GM12878 (cell line): ENCODE data around the gene ATP6V1G2. TPM values are rescaled to one million over a fixed set of nuclear protein-coding genes. Genes with fewer than 3 reads are reported as not detected.

Experiments
- ATAC-seq: fragments of 200-7000 bp; cut with Tn5 transposase; 3 replicates; pipeline ENCODE4 v1.9.1; 2020; ENCODE audit warnings: mild to moderate bottlenecking, moderate library complexity
- BruUV-seq: library from RNA; stranded (reverse); fragments of 400-500 nt; replicated peaks from 2 replicates; lab custom pipeline; 2021; lab: Mats Ljungman, UMichigan
- CTCF ChIA-PET: fragments of 300-600 bp; sonication (Branson Sonifier 250); formaldehyde crosslinking; extraction: SDS; loops from one replicate; lab custom pipeline; 2021; ENCODE audit warnings: inconsistent platforms; lab: Yijun Ruan, JAX
- POLR2A ChIA-PET: fragments of 350-600 bp; formaldehyde crosslinking; extraction: SDS; loops from one replicate; lab custom pipeline; 2021; ENCODE audit warnings: inconsistent platforms; lab: Charles Lee
- RAD21 ChIA-PET: fragments of 300-600 bp; sonication (Branson Sonifier 250); formaldehyde crosslinking; loops from one replicate; lab custom pipeline; 2023; ENCODE audit warnings: antibody characterized with exemption; ENCODE audit not compliant: unreplicated experiment; lab: Charles Lee
- SMC1A ChIA-PET: fragments of 300-600 bp; sonication (Branson Sonifier 250); formaldehyde crosslinking; loops from one replicate; lab custom pipeline; 2023; ENCODE audit not compliant: unreplicated experiment, uncharacterized antibody; lab: Charles Lee
- DNase-seq: peaks from one replicate; pipeline ENCODE4 v3.0.0-alpha.2; 2011; ENCODE audit warnings: low read depth, low spot score
- FAIRE-seq: peaks from 3 replicates; lab custom pipeline; 2011; peaks lifted over from hg19 to GRCh38; lab: Jason Lieb, UNC
- H2AFZ ChIP-seq: 2 replicates; pipeline ENCODE4 v1.6.0; 2011; ENCODE audit warnings: low read depth, low read length, control low read depth; ENCODE audit not compliant: control insufficient read depth
- H3K27ac ChIP-seq: 2 replicates; pipeline ENCODE4 v1.5.1; 2011; ENCODE audit warnings: control low read depth; ENCODE audit not compliant: control insufficient read depth, insufficient read depth
- H3K27me3 ChIP-seq, 2 experiments: replicated peaks in 1 of 2; 2 replicates each; pipeline versions ENCODE4 v1.6.0 to v1.6.1; 2011; ENCODE audit warnings: low read length in 1 of 2; ENCODE audit not compliant: control insufficient read depth in 2 of 2, insufficient read depth in 2 of 2
- H3K36me3 ChIP-seq, 2 experiments: 2 replicates each; pipeline ENCODE4 v1.5.1; 2011; ENCODE audit warnings: low read length in 1 of 2; ENCODE audit not compliant: control insufficient read depth in 2 of 2, insufficient read depth in 2 of 2
- H3K4me1 ChIP-seq: 2 replicates; pipeline ENCODE4 v1.6.1; 2011; ENCODE audit warnings: mild to moderate bottlenecking, low read length, moderate library complexity, mixed read lengths; ENCODE audit not compliant: control insufficient read depth, insufficient read depth
- H3K4me2 ChIP-seq: 2 replicates; pipeline ENCODE4 v1.6.0; 2011; ENCODE audit warnings: control low read depth; ENCODE audit not compliant: control insufficient read depth, insufficient read depth
- H3K4me3 ChIP-seq: fragments of 200-600 bp; sonication (generic); 2 replicates; pipeline ENCODE4 v1.5.1; 2016
- H3K79me2 ChIP-seq: 2 replicates; pipeline ENCODE4 v1.6.0; 2011; ENCODE audit warnings: low read length; ENCODE audit not compliant: control insufficient read depth, insufficient read depth
- H3K9ac ChIP-seq: 2 replicates; pipeline ENCODE4 v1.8.0; 2011; ENCODE audit warnings: low read length, control low read depth, mixed read lengths; ENCODE audit not compliant: control insufficient read depth, insufficient read depth
- H3K9me3 ChIP-seq: replicated peaks from 3 replicates; pipeline ENCODE4 v1.5.1; 2011; ENCODE audit warnings: mild to moderate bottlenecking, low read length; ENCODE audit not compliant: control insufficient read depth, insufficient read depth
- H4K20me1 ChIP-seq: 2 replicates; pipeline ENCODE4 v1.6.0; 2011; ENCODE audit not compliant: control insufficient read depth, insufficient read depth
- BACH1 ChIP-seq: fragments of 450-650 bp; IDR thresholded peaks from 2 replicates; pipeline ENCODE4 v1.6.1; 2017; ENCODE audit warnings: mild to moderate bottlenecking, borderline replicate concordance
- CEBPZ ChIP-seq: fragments of 150-350 bp; IDR thresholded peaks from 2 replicates; pipeline ENCODE4 v1.6.1; 2016; ENCODE audit warnings: low read depth, low read length
- E2F4 ChIP-seq: IDR thresholded peaks from 2 replicates; pipeline ENCODE4 v1.6.1; 2012; ENCODE audit warnings: low read depth, low read length, improper control_type of control experiment
- JUNB ChIP-seq: IDR thresholded peaks from 2 replicates; pipeline ENCODE4 v1.6.1; 2016; ENCODE audit warnings: antibody characterized with exemption, mild to moderate bottlenecking
- NR2C1 ChIP-seq: fragments of 450-650 bp; IDR thresholded peaks from 2 replicates; pipeline ENCODE4 v1.6.1; 2017; ENCODE audit warnings: antibody characterized with exemption, mild to moderate bottlenecking, moderate library complexity
- POLR2A ChIP-seq: IDR thresholded peaks from 2 replicates; pipeline ENCODE4 v1.6.1; 2011; ENCODE audit warnings: low read depth, mild to moderate bottlenecking, low read length
- RFX5 ChIP-seq: IDR thresholded peaks from 2 replicates; pipeline ENCODE4 v1.6.1; 2011; ENCODE audit warnings: low read depth, low read length, improper control_type of control experiment
- SKIL ChIP-seq: fragments of 450-650 bp; IDR thresholded peaks from 2 replicates; pipeline ENCODE4 v1.6.1; 2017; ENCODE audit warnings: mild to moderate bottlenecking, low read depth, inconsistent platforms; ENCODE audit not compliant: poor library complexity, severe bottlenecking
- SP1 ChIP-seq: IDR thresholded peaks from one replicate; pipeline ENCODE4 v1.6.1; 2011; ENCODE audit warnings: low read depth, low read length
- SREBF2 ChIP-seq: IDR thresholded peaks from 2 replicates; pipeline ENCODE4 v1.6.1; 2012; ENCODE audit warnings: mild to moderate bottlenecking, low read length
- SUPT20H ChIP-seq: IDR thresholded peaks from 2 replicates; pipeline ENCODE4 v1.6.1; 2011; ENCODE audit warnings: low read depth, mild to moderate bottlenecking, low read length, moderate library complexity, borderline replicate concordance; ENCODE audit not compliant: control insufficient read depth
- ZNF687 ChIP-seq: fragments of 450-650 bp; IDR thresholded peaks from 2 replicates; pipeline ENCODE4 v1.6.1; 2017; ENCODE audit warnings: mild to moderate bottlenecking, moderate library complexity
- WGBS: methylation state at CpG from one replicate; pipeline ENCODE4 v1.1.6; 2016; ENCODE audit warnings: low lambda C conversion rate; ENCODE audit not compliant: insufficient replicate concordance, insufficient coverage; ENCODE audit errors: missing lambda C conversion rate; 5-methylcytosine and 5-hydroxymethylcytosine counted together
- in situ Hi-C: fragments of 300-500 bp; cut with MboI; formaldehyde crosslinking; loops from 9 replicates; pipeline ENCODE4 v1.14.3; 2018; ENCODE audit warnings: mixed read lengths
- intact Hi-C: fragments of 100-400 bp; cut with micrococcal nuclease; formaldehyde crosslinking; loops from one replicate; pipeline ENCODE4 v1.14.2; 2022; ENCODE audit not compliant: unreplicated experiment
- polyA plus RNA-seq, 11 experiments: library from polyadenylated mRNA; depleted of rRNA in 4 of 11; unstranded in 6 of 11; stranded (reverse) in 5 of 11; fragments of >200 nt; fragmentation: Nextera tagmentation in 4 of 11; fragmentation: Illumina TruSeq in 1 of 11; extraction: Ambion mirVana in 4 of 11; extraction: Trizol in 1 of 11; gene quantifications; 1 replicate in 1 of 11; 2 replicates in 10 of 11; pipeline versions ENCODE4 v1.2.1 to v1.2.3, GENCODE V29; 2011 to 2016; ENCODE audit warnings: inconsistent platforms in 2 of 11, missing spikeins in 2 of 11, low read depth in 1 of 11
- total RNA-seq, 4 experiments: library from RNA; depleted of rRNA in 3 of 4; stranded (reverse); fragments of >200 nt in 3 of 4; fragmentation: Illumina TruSeq in 1 of 4; extraction: Trizol in 1 of 4; gene quantifications; 2 replicates each; pipeline versions ENCODE4 v1.2.1 to v1.2.3, GENCODE V29; 2013 to 2021

The ATP6V1G2 gene
- total and polyA plus RNA-seq, 10 of the 15 experiments (the other 5 are each of a cell fraction or from before 2014, with no cell fraction given): 0.45 to 8.9 (median 2.8) TPM

- no peaks in the 10 kb centered on the region for H3K27me3 ChIP-seq
- FAIRE-seq (no peak), ATAC-seq (no peak), DNase-seq (no peak)
- peaks cover 25% of the 10 kb centered on the region for H3K79me2 ChIP-seq
- H3K9ac ChIP-seq: no peak overlapping the region
- H3K9me3 ChIP-seq: no peaks in the 10 kb centered on the region
- no TSS peak for BruUV-seq
- H2AFZ ChIP-seq: no peak overlapping the region
- H4K20me1 ChIP-seq: peaks cover 3% of the 10 kb centered on the region
- no peak overlapping the region for H3K4me2 ChIP-seq
- H3K4me3 ChIP-seq: no peak overlapping the region
- H3K4me1 ChIP-seq: no peaks in the 10 kb centered on the region
- WGBS: 71% methylated on average over 9 of the region's 9 CpGs
- no peak overlapping the region for H3K27ac ChIP-seq
- POLR2A ChIA-PET: interaction anchor here (1.0 to 1.3 kb wide), 3 partner anchors 10 to 83 kb away, joined by 3 read pairs; partner anchors contain the start of gene DDX39B
- SMC1A ChIA-PET: interaction anchor here (0.6 kb wide), 1 partner anchor 117 kb away, joined by 3 read pairs; no protein-coding TSS in a partner anchor
- peaks cover 34 to 38% of the 10 kb centered on the region in 2 experiments for H3K36me3 ChIP-seq
- in situ Hi-C loops (no loop called here), intact Hi-C loops (no loop called here)
- RAD21 ChIA-PET: interaction anchor here (1.2 kb wide), 1 partner anchor 66 kb away, joined by 3 read pairs; no protein-coding TSS in a partner anchor
- CTCF ChIA-PET: interaction anchor here (1.0 to 1.6 kb wide), 3 partner anchors 8 to 14 kb away, joined by 3 to 4 read pairs (median 3); partner anchors contain the start of gene DDX39B
- no peak for TF ChIP-seq SREBF2
- TF ChIP-seq ZNF687: no peak
- 0 out of 2 replicates have a peak, but pooled peaks have one; percentile 26 for TF ChIP-seq BACH1
- no peak for TF ChIP-seq E2F4
- no peak for TF ChIP-seq SP1
- TF ChIP-seq SKIL: no peak
- TF ChIP-seq NR2C1: no peak
- 0 out of 2 replicates have a peak, but pooled peaks have one; percentile 43 for TF ChIP-seq POLR2A
- TF ChIP-seq CEBPZ: no peak
- no peak for TF ChIP-seq RFX5
- TF ChIP-seq JUNB: no peak
- no peak for TF ChIP-seq SUPT20H
Measured at GRCh38 chr6:31531771-31532643, 14.4 kb downstream of the ATP6V1G2 start.
